ENCODE data around the gene PRPF6. TPM values are rescaled to one million over a fixed set of nuclear protein-coding genes. Genes with fewer than 3 reads are reported as not detected.

PRPF6 gene
- total and polyA plus RNA-seq, 2 of the 13 experiments (the other 11 are each of a cell fraction or from before 2014, with no cell fraction given): 63.7 to 101 TPM

GRCh38 chr20:63969838-63970713 lies 10.9 kb upstream of the PRPF6 start, which contains the start of gene ZNF512B (continued):
- TF ChIP-seq ZNF646 (CRISPR knock-in tag; IDR thresholded peaks at IDR 0.05): 0 out of 2 replicates have a peak, but pooled peaks have one; percentile 26
- TF ChIP-seq MAX (IDR thresholded peaks at IDR 0.05): peak; percentile 76
- no peak for TF ChIP-seq ZFAT (CRISPR knock-in tag; conservative IDR thresholded peaks at IDR 0.05)
- no peak for TF ChIP-seq CEBPG (CRISPR knock-in tag; IDR thresholded peaks at IDR 0.05)
- no peak for TF ChIP-seq TCF7 (IDR thresholded peaks at IDR 0.05; ENCODE audit: low read depth)
- TF ChIP-seq THRA (CRISPR knock-in tag; IDR thresholded peaks at IDR 0.05; ENCODE audit: borderline replicate concordance): peak; percentile 13; the same call in 1 of the 2 replicates
- TF ChIP-seq SKI (IDR thresholded peaks at IDR 0.05; ENCODE audit: partially characterized antibody): no peak
- TF ChIP-seq ZUFSP (CRISPR knock-in tag; IDR thresholded peaks at IDR 0.05; ENCODE audit: borderline replicate concordance): no peak
- 0 out of 2 replicates have a peak, but pooled peaks have one; percentile 57 for TF ChIP-seq ZC3H13 (CRISPR knock-in tag; IDR thresholded peaks at IDR 0.05)
- no peak for TF ChIP-seq MTF2 (CRISPR knock-in tag; IDR thresholded peaks at IDR 0.05; ENCODE audit: borderline replicate concordance)
- no peak for TF ChIP-seq ZNF878 (CRISPR knock-in tag; IDR thresholded peaks at IDR 0.05)
- no peak for TF ChIP-seq ZNF33B (CRISPR knock-in tag; IDR thresholded peaks at IDR 0.05)
- no peak for TF ChIP-seq HOMEZ (CRISPR knock-in tag; IDR thresholded peaks at IDR 0.05; ENCODE audit: low read depth)
- no peak for TF ChIP-seq NFIB (CRISPR knock-in tag; IDR thresholded peaks at IDR 0.05; ENCODE audit: borderline replicate concordance)
- no peak for TF ChIP-seq KLF15 (CRISPR knock-in tag; IDR thresholded peaks at IDR 0.05; ENCODE audit: borderline replicate concordance)
- peak; percentile 46; the same call in 1 of the 2 replicates for TF ChIP-seq BCL6 (CRISPR knock-in tag; IDR thresholded peaks at IDR 0.05)

Measured in HepG2 (cell line).